Hematopoietic multipotent progenitor cell treated with erythropoietin and hydrocortisone succinate and interleukin-3 and kit ligand, for 8 days (in vitro differentiated cells): ENCODE results near the gene PTMS.
"Not testable (repeated sequence)": the region's sequence is repeated elsewhere in the genome, so short reads cannot be mapped to it uniquely, and the experiment has no call there.

ENCODE experiments used
- DNase-seq: peaks from one replicate; pipeline ENCODE4 v3.0.0-alpha.2; 2015

The PTMS gene

DNA sequence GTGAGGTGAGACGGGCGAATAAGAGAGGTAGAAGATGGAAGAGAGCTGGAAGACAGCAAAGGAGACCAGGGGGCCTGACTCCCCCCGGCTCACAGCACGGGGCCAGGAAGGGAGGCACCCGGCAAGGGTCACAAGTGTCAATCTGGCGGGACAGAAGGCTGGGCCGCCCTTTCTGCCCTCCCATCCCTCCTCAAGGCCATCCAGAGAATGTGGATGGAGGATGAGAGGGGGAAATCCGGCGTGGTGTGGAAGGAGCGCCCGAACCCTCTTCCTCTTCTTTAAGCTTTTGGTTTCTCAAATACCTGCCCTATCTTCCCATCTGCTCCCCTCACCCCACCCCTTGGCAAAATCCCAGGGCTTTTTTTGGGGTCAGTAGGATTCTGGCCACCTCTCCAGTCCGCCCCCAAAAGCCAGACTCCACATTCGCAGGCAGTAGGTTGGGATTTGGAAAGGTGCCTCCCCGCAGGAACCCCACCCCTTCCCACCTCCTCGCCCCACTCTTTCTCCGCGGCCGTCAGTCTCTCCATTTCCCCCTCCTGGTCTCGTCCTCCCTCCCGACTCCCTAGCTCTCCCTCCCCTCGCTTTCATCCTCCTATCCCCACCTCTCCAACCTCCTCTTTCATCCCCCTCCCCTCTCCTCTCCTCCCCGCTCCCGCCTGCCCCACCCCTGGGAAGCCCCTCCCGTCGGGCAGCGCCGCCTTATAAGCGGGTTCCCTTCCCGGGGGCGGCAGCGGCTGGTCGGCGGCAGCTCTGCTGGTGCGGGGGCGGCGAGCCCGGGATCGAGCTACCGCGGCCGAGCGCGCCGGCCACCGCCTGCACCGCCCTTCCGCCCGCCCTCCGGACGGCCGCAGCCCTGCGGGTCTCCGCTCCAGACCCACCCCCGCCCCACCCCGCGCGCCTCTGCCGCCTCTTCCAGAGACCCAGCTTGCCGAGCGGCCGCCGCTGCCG, at the start of gene PTMS:
Gene PTMS (plus strand): TSS at position 730 of the 948 bp plus-strand sequence. CDS start 343 bp downstream, outside the sequence.
- DNase-seq: no peak

DNA sequence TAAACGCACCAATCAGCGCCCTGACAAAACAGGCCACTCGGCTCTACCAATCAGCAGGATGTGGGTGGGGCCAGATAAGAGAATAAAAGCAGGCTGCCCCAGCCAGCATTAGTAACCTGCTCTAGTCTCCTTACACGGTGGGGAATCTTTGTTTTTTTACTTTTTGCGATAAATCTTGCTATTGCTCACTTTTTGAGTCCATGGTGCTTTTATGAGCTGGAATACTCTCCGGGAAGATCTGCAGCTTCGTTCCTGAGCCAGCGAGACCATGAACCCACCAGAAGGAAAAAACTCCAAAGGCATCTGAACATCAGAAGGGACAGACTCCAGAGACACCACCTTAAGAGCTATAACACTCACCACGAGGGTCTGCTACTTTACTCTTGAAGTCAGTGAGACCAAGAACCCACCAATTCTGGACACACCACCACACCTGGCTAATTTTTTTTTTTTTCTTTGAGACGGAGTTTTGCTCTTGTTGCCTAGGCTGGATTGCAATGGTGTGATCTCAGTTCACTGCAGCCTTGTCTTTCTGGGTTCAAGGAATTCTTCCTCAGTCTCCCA, 49.2 kb upstream of the PTMS start:
- DNase-seq: no peak

DNA sequence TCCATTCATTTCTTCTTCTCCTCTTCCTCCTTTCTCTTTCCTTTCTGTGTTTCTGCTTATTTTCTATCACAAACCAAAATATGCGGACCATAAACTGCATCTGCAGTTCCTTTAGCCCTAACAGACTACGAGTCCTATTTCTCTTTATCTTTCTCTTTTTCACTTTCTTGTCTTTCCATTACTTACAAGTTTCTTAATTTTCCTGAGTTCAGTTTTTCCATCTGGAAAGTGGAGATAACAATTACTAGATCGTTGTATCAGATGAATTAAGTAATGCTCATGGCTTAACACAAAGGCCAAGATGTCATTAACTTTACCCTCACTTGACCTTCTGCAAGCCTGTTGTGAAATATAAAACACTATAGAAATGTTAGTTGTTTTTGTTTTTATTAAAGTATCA, 43.3 kb upstream of the PTMS start:
- DNase-seq: peak; percentile 81

GRCh38 chr12:6723607-6724408, 42.4 kb upstream of the PTMS start, which contains the start of gene COPS7A:
Gene COPS7A (plus strand): TSS chr12:6724046. CDS start chr12:6724657, 611 bp downstream.
- peak; percentile 99 for DNase-seq

DNA sequence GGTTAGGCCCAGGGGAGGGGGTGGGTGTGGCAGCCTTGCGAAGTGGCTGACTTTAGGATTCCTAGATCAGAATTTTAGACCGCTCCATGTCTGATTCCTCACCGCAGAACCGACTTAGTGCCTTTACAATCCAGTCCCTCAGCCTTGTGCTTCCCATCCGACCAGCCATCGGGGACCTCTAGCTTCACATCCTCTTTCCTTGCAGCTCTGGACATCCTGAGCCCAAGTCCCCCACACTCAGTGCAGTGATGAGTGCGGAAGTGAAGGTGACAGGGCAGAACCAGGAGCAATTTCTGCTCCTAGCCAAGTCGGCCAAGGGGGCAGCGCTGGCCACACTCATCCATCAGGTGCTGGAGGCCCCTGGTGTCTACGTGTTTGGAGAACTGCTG, 41.8 kb upstream of the PTMS start:
- DNase-seq: peak; percentile 54

DNA sequence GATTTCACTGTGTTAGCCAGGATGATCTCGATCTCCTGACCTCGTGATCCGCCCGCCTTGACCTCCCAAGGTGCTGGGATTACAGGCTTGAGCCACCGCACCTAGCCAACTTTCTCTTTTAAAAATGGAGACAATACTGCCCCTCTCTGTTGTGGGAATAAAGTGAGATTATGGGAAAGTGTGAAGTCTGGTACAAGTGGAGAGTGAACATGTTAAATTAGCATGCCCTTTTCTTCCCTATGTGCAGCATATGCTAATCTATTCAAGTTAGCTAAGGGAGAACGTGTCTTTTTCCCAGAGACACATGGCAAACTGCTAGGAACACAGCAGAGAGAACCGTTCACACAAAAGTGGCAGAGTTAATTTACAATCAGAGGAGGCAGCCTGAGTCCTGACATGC, 40.8 kb upstream of the PTMS start:
- DNase-seq: no peak

DNA sequence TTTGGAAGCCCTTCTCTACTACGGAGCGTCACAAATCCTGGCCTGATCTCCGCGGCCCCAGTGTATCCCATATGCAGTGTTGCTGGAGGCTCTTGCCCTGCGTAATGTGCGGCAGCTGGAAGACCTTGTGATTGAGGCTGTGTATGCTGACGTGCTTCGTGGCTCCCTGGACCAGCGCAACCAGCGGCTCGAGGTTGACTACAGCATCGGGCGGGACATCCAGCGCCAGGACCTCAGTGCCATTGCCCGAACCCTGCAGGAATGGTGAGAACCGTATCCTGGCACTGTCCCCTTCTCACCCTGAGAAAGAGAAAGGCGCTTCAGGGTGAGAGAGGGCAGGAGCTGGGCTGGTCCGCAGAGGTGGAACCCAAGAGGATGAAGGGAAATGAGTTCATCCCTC, 37.0 kb upstream of the PTMS start:
- no peak for DNase-seq

GRCh38 chr12:6730169-6730568, 36.0 kb upstream of the PTMS start:
- DNase-seq: no peak

DNA sequence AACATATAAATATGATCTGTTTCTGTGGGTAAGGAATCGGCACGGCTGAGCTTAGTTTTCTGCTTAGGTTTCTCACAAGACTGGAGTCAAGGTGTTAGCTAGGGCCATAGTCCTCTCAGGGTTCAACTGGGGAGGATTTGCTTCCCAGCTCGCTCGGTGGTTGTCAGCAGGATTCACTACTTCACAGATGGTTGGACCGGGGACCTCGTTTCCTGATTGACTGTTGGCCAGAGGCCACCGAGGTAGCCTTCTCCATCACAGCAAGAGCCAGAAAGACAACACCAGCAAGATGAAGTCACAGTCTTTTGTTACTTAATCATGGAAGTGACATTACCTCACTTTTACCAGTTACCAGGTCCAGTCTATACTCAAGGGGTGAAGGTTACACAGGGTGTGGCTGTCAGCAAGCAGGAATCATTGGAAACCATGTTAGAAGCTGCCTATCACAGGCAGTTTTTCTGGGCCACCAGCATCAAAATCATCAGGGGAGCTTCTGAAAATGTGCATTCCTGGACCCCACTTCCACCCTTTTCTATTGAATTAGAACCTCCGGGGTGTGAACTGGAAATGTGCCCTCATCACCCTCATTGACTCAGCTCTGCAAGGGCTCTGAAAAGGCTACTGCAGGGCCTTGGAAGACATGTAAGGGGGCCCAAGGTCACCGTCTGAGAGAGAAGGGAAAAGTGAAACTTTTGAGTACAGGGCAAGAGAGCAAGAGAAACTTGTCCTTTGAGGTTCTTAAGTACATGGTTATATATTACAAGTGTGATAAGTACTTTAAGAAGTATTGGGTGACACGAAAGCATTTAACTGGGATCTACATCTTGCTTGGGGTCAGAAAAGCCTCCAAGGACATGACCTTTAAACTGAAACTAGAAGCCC, 31.4 kb upstream of the PTMS start:
- DNase-seq: no peak

DNA sequence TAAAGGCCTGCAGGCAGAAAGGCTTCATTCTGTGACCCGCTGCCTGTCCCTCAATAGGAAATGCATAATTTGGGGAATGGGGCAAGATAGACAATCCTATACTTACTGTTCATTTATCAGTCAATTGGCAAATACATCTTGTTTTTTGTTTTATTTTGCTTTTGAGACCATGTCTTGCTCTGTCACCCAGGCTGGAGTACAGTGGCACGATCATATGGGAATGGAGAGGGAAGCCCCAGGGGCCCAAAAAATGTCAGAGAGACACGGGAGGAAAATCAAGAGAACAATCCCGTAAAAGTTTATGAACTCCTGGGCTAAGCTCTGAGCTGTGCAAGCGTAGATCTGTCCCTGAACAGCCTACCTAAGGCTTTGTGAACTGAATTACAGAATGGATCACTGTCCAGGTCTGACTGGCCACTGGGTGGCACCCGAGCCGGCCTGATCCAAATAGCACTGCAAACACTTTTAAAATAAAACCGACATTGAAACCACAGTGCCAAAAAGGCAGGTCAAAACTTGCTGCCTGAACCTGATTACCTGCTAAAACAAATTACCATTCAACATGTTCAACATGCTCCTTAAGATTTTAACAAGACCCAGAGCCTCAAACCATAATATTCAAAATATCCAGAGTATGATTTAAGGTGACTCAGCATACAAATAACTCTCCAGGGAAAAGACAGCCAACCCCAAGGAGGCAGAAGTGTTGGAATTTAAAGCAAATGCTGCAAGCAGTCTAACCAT, 30.5 kb upstream of the PTMS start:
- DNase-seq: peak; percentile 62

GRCh38 chr12:6736754-6737153, 29.4 kb upstream of the PTMS start:
- no peak for DNase-seq

- not testable (repeated sequence) for DNase-seq
Measured at GRCh38 chr12:6742080-6742479, 24.1 kb upstream of the PTMS start.

DNA sequence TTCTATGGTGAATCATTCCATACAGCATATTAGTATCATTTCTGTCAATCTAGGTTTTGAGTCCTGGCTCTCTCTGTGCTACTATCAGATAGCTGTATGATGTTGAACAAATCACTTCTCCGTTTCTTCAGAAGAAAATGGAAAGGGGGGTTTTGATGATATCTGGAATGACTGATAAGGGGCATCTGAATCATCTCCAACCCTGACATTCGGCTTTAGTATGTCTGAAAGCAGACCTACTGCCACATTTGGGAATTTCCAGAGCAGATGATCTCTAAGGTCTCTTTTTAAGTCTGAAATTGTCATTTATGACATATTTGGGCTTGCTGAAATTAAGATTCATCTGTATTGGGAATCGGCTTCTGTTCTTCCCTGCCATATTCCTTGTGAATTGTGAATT, 23.3 kb upstream of the PTMS start:
- DNase-seq: no peak

GRCh38 chr12:6743300-6743699, 22.9 kb upstream of the PTMS start:
- DNase-seq: not testable (repeated sequence)

GRCh38 chr12:6745741-6746525, 20.2 kb upstream of the PTMS start:
- no peak for DNase-seq

GRCh38 chr12:6747216-6747615, 18.9 kb upstream of the PTMS start:
- DNase-seq: no peak

DNA sequence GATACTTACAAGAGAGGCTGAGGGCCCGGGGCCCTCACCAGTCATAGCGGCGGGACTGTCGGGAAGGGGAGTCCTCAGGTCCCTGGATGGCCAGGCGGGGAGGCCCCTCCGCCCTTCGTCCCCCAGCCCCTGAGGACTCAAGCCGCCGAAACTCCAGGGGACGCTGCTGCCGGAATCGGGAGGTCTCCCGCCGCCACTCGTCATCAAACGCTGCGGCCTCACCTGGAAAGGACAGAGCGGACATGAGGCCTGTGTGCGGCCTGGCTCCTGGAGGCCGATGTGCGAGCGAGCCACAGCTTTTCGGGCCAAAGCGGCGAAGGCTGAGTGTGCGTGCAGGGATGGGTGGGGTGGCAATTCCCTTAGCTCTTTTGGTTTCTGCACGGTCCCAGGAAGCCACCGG, 17.4 kb upstream of the PTMS start:
- no peak for DNase-seq

- no peak for DNase-seq
Measured at GRCh38 chr12:6750506-6750905, 15.7 kb upstream of the PTMS start.

DNA sequence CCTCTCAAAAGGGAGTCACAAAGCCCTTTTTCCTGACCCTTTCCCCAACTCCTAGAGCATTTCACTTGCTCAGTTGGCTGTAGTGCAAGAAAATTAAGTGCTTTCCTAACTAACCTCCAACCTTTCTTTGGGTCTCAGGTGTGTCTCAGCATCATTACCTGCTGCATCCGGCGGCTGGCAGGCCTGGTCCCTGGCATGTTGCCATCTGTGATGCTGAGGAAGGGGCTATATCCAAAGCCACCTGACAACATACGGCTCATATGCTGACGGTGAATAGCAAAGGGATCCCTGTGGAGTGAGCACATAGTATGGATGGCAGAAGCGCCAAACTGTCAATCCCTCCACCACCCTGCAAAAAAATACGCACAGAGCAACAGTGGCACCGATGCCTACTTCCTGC, 14.4 kb upstream of the PTMS start:
- no peak for DNase-seq

- DNase-seq: peak; percentile 38
Measured at GRCh38 chr12:6752167-6752920, 13.8 kb upstream of the PTMS start.
